ENCODE results near the gene NF2.

The NF2 gene

DNA sequence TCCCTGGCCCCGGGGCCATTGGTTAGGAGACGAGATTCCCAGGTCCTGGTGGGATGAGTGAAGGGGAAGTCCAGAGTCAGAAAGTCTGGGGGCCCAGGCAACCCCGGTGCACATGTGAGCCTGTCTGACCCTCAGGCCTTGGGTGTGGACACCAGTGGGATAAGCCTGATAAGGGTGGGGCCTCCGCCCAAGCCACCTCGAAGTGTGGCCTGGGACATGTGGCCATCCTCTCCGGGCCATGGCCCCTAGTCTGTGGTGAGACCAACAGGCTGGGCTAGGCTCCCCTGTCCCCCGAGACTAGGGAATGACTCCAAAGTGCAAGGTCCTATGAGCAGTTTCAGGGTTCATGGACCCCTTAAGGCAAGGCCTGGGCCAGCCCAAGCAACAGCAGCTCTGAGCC lies 122.7 kb downstream of the NF2 start:
- DNase-seq = no peak

DNA sequence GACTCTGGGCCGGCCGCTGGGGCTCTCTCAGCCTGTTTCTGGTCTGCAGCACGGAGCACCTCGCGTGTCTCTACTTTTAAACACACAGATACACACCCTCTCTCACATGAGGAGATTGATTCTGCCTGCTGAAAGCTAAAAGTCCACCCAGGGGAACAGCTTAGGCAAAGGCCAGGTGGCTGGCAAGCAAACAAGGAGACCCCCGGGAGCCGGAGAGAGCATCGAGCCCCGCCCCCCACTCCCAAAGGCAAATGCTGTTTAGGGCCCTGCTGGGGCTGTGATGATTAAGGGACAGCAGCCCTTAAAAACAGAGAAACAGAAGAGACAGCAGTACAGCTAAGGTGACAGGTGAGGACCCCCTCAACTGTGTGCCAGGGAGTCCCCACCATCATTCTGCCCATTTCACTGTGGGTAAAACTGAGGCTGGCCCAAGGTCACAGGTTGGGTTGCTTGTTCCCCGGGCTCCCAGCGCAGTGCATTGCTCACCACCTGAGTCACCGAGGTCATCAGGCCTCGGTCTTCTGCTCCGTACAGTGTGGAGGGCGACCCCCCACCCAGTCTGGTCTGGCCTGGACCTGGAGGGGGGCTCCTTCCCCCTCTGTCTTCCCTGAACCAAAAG lies 123.2 kb downstream of the NF2 start:
- DNase-seq = no peak

DNA sequence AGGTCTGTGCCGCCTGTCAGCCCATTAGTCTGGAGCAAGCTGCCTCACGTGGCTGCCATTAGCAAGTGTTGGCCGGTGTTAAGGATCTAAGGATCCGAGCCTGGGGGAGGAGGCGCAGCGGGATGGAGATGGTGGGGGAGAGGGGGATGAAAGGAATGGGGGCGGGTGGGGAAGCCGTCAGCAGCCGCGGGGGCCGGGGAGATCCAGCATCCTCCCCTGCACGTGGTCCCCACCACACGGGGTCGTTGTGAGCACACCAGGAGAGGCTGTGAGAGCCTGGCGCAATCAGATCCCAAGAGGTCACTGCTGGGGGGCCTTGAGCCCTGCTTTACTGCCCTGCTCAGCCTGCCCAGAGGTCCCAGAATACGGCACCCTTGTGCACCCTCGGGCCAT lies 123.7 kb downstream of the NF2 start:
- no peak for DNase-seq

DNA sequence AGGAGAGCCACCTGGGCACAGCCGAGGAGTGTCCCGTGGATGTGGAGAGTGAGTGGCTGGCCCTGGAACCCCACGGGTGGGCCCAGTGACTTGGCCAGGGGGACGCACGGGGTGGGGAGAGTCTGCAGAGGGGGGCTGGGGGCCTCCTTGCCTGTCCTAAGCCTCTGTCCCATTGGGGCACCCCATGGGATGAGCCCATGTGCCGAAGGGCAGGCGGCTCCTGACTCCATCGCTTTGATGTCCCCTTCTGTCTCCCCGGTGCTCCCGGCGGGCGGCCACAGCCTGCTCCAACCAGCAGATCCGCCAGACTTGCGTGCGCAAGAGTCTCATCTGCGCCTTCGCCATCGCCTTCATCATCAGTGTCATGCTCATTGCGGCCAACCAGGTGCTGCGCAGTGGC lies 125.7 kb downstream of the NF2 start:
- no peak for DNase-seq

DNA sequence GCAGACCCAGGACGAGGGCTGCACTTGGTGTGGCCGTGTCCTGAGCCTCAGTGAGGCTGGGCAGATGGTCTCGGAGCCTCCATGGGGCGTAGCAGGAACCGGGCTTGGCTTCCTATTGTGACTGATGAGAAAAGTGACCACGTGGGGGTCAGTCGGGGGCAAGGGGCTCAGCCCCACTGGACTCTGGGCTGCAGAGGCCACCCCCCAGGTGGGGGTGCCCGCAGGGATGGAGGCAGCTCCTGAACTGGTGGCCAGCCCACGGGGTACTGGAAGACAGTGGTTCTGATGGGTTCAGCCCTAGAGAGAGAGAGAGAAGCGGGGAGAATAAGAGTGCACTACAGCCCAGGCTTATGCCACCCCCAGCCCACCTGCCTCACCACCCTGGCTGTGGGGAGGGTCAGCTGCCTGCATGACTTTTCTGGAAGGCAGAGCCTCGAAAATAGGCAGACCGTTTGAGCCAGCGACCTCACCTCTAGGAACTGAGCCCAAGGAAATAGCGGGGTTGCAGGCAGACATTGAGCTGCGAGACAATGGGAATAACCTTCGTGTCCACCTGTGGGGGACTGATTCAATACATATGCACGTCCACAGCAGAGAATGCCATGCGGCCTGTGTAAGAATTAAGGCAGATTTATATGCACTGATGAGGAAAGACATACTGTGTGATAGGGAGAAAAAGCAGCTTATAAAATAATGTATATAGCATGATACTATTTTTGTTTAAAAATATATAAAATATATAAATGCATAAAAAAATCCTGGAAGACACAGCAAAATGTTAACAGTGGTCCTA lies 127.8 kb downstream of the NF2 start:
- DNase-seq = no peak

DNA sequence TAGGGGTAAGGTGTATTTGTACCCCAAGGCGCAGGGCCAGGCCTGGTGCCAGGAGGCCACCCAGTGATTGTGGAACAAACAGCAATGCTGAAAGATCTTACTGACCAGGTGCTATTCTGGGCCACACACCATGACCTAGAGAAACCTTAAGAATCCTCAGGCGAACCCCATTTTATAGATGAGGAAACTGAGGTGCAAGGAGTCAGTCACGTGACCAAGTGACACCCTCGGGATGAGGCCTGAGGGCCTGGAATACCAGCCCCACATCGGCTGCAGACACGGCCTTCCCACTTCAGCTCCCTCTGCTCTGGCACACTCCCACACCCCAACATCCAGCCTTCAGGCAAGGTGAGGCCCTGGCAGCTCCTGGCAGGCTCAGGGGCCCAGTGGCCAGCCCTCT lies 129.4 kb downstream of the NF2 start:
- no peak for DNase-seq

DNA sequence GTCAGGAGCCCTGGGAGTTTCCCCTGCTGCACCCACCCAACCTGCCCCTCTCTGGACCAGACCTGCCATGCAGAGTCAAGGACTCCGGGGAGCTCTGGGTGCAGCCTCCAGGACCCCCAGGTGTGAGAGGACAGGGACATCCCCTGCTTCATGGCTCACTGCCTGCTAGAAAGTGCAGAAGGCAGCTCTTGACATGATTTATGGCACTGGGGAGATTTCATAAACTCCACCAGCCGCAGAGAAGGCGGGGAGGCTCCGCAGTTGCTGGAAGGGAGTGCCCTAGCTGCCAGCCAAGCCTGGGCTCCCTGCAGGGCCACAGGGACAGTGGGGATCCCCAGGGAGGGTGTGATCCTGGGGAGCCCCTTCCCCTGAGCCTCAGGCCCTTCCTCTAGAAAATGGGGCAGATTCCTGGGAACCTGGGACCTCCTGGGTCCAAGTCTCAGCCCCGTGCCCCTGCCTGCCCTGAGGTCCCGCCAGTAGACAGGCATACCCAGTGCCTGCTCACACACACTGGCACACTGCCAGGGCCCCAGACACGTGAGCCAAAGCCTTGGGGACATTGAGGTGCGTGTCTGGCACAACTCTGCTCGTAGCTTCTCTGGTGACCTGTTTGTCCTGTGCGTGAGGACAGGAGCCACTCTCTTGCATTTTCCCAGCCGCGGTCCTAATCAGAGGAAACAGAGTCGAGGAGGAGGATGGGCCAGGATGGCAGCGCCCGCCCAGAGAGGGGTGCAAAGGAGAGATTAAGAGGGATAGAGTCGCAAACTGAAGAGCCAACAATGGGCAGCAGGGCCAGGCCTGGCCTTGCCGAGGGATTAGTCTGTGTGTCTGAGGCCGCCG lies 130.1 kb downstream of the NF2 start:
- peak; percentile 49 for DNase-seq

DNA sequence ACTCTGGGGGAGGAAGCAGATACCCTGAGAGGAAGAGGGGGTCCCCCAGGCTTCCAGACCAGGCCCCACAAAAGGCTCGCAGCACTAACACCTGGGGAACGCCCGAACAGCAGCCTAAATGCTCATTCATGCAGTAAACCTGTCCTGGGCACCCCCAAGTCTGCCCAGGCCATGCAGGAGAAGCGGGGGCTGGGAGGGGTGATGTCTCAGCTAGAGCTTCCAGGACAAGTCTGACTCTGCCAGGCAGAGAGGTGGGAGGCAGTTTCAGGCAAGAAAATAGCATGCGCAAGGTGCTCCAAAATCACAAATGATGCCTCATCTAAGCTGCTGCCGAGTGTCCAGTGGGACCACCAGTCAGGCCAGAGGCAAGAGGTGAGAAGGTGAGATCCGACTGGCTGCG lies 131.0 kb downstream of the NF2 start:
- no peak for DNase-seq

DNA sequence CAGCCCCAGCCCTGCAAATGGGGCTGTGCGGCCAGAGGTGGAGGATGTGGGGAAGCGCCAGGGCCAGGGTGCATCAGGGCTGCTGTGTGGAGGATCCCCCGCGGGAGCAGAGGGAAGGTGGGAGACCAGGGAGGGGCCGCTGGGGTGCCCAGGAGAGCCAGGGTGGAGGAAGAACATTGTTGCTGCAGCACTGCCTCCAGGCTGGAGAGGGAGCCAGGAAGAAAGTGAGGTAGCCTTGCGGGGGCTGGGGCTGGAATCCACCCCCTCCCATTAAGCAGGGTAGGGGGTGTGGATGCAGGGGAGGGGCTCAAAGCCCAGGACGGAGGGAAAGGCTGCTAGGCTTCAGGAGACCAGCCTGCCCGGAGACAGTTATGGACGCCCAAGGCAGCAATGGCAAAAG lies 131.4 kb downstream of the NF2 start:
- DNase-seq = no peak

DNA sequence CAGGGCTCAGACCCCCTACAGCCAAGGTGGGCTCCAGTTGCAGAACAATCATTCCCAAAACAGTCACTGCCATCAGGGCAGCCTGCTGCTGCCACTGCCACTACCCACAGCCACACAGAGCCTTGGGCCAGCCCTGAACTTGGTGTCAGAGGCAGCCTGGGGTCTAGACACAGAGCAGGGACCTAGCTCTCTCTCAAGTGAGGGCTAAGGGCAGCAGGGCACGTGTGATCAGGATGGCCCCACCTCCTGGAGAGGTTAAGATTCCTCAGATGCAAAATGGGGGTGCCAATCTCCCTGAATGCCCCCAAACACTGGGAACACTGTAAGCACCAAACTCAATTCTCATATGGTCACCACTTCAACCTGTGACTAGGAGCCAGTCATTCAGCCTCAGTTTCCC lies 132.0 kb downstream of the NF2 start:
- no peak for DNase-seq

DNA sequence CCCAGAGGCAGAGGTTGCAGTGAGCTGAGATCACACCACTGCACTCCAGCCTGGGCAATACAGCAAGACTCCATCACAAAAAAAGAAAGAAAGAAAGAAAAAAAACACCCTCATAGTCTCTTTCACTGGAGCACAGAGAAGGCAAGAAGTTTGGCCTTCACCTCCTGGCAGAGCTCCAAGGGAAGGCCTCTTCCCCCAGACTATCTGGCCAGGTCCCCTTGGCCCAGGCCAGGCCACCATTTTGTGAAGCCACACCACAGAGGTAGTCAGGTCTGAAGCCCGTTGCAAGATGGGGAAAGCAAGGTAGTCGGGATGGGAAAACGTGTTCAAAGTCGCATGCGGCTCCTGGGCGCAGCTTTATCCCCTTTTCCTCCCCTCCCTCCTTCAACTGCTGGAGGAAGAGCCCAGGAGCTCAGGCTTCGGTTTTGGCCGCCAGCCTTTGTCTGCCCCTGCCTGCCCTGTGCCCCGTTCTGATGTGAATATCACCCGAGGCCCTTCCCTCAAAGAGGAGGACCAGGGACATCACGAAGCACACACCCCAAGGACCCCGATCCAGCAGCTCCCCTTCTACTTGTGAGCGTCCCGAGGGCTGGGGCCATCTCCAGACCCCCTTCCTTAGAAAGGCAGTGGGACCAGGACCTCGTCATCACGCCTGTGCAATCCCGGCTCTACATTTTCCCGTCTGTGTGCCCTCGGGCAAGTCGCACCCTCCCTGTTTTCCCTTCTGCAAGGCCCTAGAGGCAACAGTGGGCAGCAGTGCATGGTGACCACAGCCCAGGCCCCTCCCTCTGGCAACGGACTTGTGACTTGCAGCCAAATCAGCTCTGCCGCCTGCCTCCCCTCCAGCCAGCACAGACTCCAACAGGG lies 134.1 kb downstream of the NF2 start:
- no peak for DNase-seq

DNA sequence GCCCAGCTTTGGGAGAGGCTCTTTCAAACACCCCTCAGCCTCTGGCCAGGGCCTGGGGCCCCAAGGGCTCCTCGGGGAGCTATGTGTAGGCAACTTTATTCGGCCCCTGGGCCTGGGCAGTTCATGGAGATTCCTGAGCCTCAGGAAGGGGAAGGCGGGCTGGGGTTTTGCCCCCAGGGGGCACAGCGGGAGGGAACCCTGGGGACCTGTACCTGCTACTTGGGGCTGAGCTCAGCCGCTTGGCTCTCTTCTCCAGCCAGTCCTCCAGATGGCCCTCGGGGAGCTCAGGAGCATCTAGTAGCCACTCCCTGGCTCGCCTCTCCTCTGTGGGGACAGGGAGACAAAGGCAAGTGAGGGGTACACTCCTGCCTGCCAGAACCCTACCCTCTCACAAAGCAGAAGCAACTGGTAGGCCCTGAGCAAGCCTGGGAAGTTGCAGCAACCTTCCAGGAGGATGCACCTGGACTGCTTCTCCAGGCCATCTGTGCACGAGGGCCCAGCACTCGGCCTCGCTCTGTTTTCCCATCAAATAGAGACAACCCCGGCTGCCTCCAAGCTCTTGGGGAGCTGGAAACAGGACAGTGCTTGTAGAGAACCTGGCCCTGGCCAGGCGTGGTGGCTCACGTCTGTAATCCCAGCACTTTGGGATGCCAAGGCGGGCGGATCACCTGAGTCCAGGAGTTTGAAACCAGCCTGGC lies 134.8 kb downstream of the NF2 start:
- DNase-seq = no peak

DNA sequence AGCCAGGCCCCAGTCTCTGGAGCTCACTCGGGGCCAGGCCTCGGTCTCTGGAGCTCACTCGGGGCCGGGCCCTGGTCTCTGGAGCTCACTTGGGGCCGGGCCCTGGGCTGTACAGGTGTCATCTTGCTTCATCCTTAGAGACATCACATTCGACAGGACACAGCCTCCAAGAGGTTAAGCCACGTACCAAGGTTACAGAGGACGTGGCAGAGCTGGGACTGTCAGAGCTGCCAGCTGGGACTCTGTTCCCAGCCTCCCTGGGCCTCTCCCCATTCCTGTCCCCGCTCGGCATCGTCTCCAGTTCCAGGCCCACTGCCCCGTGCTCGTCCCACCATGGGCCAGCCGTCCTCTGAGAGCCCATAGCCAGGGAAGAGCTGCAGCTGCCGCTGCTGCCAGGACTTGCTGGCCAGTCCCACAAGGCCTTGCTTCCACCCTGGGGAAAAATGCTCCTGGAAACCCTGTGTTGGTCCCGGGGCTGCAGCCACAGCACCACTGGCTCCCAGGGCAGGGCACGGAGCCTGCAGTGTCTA lies 136.0 kb downstream of the NF2 start:
- DNase-seq = no peak

DNA sequence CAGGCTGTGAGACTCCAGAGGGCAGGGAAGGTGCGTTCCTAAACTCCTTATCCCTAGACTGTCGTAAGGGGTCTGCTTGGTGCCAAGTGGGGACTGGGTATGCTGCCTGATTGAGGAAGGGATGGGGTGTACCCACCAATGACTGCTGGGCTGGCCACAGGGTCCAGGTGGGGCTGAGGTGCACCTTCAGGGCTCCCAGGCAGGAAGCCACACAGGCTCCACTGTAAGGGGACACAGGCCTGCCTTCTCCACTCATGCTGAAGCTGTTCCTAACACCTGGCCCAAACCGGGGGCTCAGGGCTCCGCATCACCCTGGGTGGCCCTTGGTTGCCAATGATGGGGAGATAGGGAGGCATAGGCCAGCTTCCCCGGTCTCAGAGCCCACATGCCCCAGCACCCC lies 136.8 kb downstream of the NF2 start:
- DNase-seq = no peak

DNA sequence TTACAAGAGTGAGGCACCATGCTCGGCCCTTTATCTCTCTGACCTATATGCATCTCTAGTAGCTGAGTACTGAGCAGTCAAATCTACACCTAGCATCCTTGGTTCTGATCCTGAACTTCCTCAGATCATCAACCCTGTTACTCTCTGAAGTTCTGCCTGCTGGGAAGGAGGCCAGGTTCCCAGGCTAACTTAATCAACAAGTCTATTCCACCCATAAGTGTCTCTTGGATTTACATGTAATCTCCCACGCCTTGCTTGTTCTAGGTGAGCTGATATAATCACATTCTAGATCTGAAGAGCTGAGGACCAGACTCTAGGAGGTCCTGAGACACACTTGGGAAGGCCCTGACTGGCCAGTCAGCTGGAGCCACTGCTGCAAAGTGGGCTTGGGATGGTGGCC lies 138.5 kb downstream of the NF2 start:
- DNase-seq = no peak

DNA sequence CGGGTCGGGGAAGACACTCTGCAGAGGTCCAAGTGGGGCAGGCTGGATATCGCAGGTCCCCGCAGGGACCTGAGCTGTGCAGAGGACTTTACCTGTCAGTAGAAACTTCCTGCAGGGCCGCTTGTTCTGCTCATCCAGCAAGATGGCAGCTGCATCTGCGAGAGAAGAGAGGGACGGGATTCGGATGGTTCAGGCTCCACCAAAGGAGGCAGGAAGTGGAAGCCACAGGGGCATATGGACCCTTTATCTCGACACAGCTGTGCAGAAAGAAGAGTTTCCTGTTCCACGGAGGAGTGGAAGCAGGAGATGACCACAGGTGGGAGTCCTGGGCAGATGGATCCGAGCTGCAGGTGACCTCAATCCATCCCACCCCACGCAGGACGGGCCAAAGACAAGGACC lies 138.9 kb downstream of the NF2 start:
- no peak for DNase-seq

DNA sequence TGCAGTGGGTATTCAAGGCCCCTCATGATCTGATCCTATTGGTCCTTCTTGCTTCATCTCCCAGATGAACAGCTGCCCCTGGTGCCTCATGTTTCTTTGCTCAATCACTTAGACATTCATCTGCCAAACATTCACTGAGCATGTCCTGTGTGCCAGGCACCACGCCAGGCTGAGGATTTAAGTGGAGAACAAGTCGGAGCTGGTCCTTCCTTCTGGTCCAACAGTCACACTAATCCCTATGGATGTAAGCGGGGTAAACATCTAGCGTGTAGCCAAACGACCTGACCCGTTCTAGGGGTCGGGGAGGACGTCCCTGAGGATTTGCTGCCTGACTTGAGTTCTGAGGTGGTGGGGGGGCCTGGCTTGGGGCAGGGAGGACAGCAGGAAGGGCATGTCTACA lies 141.5 kb downstream of the NF2 start:
- DNase-seq = peak; percentile 97

DNA sequence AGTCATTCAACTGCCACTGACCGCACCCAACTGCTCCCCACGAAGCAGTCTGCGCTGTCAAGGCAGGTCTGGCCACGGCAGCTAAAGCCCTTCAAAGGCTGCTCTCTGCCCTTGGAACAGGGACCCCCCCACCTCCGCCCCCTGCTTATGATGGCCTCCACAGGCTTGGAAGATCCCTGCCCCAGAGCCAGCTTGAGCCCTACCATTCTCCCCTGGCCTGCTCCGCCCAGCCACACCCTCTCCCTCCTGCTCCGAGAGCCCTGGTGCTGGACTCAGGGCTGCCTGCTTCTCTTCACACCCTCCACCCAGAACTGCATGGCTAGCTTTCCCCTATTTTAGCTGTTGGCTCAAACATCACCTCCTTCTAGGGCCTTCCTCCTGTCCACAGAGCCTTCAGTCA lies 144.4 kb downstream of the NF2 start:
- no peak for DNase-seq

All from NCI-H1694 treated with DMSO at 0.1 percent for 48 hours (cell line).